K562 (cell line): Measurements from ENCODE around the gene BNIP5. TPM values are rescaled to one million over a fixed set of nuclear protein-coding genes. Genes with fewer than 3 reads are reported as not detected.

ENCODE experiments used
- BACH1 ChIP-seq: fragments of 200-800 bp; sonication (Bioruptor generic); IDR thresholded peaks from 2 replicates; pipeline ENCODE4 v1.6.1; 2016; ENCODE audit warnings: missing genetic modification characterization, missing compliant biosample characterization
- DNMT1 ChIP-seq: fragments of 450-650 bp; IDR thresholded peaks from 2 replicates; pipeline ENCODE4 v1.6.1; 2016; ENCODE audit warnings: antibody characterized with exemption, mild to moderate bottlenecking
- DPF2 ChIP-seq: fragments of 450-650 bp; IDR thresholded peaks from 2 replicates; pipeline ENCODE4 v1.6.1; 2016
- EZH2 ChIP-seq: IDR thresholded peaks from 2 replicates; pipeline ENCODE4 v1.6.1; 2012; ENCODE audit warnings: low read depth, mild to moderate bottlenecking, inconsistent platforms, low read length, borderline replicate concordance
- FOS ChIP-seq: IDR thresholded peaks from 3 replicates; pipeline ENCODE4 v1.6.1; 2011; ENCODE audit not compliant: insufficient read length; ENCODE audit errors: extremely low read depth
- HEY1 ChIP-seq: fragments of 250-450 bp; sonication (Bioruptor Pico); IDR thresholded peaks from 2 replicates; pipeline ENCODE4 v1.5.0; 2020; ENCODE audit warnings: mild to moderate bottlenecking, moderate library complexity, borderline replicate concordance
- HMG20A ChIP-seq: fragments of 450-650 bp; formaldehyde crosslinking; conservative IDR thresholded peaks from 2 replicates; pipeline ENCODE4 v1.4.0; 2020; ENCODE audit warnings: mild to moderate bottlenecking, mixed read lengths
- KAT7 ChIP-seq: sonication (generic); formaldehyde crosslinking; IDR thresholded peaks from 2 replicates; pipeline ENCODE4 v1.8.0; 2022; ENCODE audit warnings: missing genetic modification reagents, mild to moderate bottlenecking, borderline replicate concordance
- KLF6 ChIP-seq: fragments of 250-450 bp; sonication (Bioruptor Pico); IDR thresholded peaks from 2 replicates; pipeline ENCODE4 v1.4.0; 2020; ENCODE audit warnings: mild to moderate bottlenecking, moderate library complexity, borderline replicate concordance
- MTA2 ChIP-seq: fragments of 450-650 bp; IDR thresholded peaks from 2 replicates; pipeline ENCODE4 v1.6.1; 2016; ENCODE audit warnings: low read depth
- OTX1 ChIP-seq: fragments of 450-650 bp; formaldehyde crosslinking; IDR thresholded peaks from 2 replicates; pipeline ENCODE4 v1.4.0; 2022; ENCODE audit warnings: mild to moderate bottlenecking
- RBM15 ChIP-seq: fragments of 200-400 bp; formaldehyde crosslinking; IDR thresholded peaks from 2 replicates; pipeline ENCODE4 v1.6.1; 2018; ENCODE audit warnings: mild to moderate bottlenecking, low read length, moderate library complexity; ENCODE audit not compliant: insufficient read depth
- ZC3H4 ChIP-seq: sonication (generic); formaldehyde crosslinking; IDR thresholded peaks from 2 replicates; pipeline ENCODE4 v1.9.0; 2021; ENCODE audit warnings: missing genetic modification reagents, borderline replicate concordance
- ZNF354B ChIP-seq: fragments of 250-450 bp; sonication (Bioruptor Pico); IDR thresholded peaks from 2 replicates; pipeline ENCODE4 v1.4.0; 2020
- polyA plus RNA-seq, 8 experiments: library from polyadenylated mRNA; depleted of rRNA in 4 of 8; stranded (reverse) in 5 of 8; unstranded in 3 of 8; fragments of >200 nt; fragmentation: Nextera tagmentation in 2 of 8; fragmentation: Illumina TruSeq in 1 of 8; extraction: Ambion mirVana in 2 of 8; extraction: Trizol in 1 of 8; gene quantifications; 2 replicates each; pipeline versions ENCODE4 v1.2.1 to v1.2.3, GENCODE V29; 2011 to 2014; ENCODE audit warnings: inconsistent platforms in 1 of 8, missing spikeins in 1 of 8
- total RNA-seq, 7 experiments: library from RNA; depleted of rRNA in 6 of 7; stranded (reverse); fragments of >200 nt in 6 of 7; fragmentation: Illumina TruSeq in 2 of 7; extraction: Trizol in 2 of 7; gene quantifications; 2 replicates each; pipeline versions ENCODE4 v1.2.1 to v1.2.3, GENCODE V29; 2011 to 2021; ENCODE audit warnings: low replicate concordance in 1 of 7
- TF ChIP-seq, protein P1 (sequence below): IDR thresholded peaks from 2 replicates; pipeline ENCODE4 v1.6.1; 2014; ENCODE audit warnings: antibody characterized with exemption
- TF ChIP-seq, protein P2 (sequence below): fragments of 150-350 bp; IDR thresholded peaks from 2 replicates; pipeline ENCODE4 v1.6.1; 2014; ENCODE audit warnings: low read depth, mild to moderate bottlenecking, low read length, borderline replicate concordance
- TF ChIP-seq, protein P3 (sequence below): IDR thresholded peaks from 2 replicates; pipeline ENCODE4 v1.6.1; 2011; ENCODE audit warnings: borderline replicate concordance, low read depth, mild to moderate bottlenecking, moderate library complexity, low read length; ENCODE audit not compliant: insufficient read depth, poor library complexity, severe bottlenecking
- TF ChIP-seq, protein P4 (sequence below): fragments of 450-650 bp; IDR thresholded peaks from 2 replicates; pipeline ENCODE4 v1.6.1; 2016
- TF ChIP-seq, protein P5 (sequence below): IDR thresholded peaks from 2 replicates; pipeline ENCODE4 v1.6.1; 2011; ENCODE audit not compliant: insufficient read length; ENCODE audit errors: extremely low read depth

BNIP5 gene
- total and polyA plus RNA-seq, 9 of the 15 experiments (the other 6 are each of a cell fraction or from before 2014, with no cell fraction given) = not detected

DNA sequence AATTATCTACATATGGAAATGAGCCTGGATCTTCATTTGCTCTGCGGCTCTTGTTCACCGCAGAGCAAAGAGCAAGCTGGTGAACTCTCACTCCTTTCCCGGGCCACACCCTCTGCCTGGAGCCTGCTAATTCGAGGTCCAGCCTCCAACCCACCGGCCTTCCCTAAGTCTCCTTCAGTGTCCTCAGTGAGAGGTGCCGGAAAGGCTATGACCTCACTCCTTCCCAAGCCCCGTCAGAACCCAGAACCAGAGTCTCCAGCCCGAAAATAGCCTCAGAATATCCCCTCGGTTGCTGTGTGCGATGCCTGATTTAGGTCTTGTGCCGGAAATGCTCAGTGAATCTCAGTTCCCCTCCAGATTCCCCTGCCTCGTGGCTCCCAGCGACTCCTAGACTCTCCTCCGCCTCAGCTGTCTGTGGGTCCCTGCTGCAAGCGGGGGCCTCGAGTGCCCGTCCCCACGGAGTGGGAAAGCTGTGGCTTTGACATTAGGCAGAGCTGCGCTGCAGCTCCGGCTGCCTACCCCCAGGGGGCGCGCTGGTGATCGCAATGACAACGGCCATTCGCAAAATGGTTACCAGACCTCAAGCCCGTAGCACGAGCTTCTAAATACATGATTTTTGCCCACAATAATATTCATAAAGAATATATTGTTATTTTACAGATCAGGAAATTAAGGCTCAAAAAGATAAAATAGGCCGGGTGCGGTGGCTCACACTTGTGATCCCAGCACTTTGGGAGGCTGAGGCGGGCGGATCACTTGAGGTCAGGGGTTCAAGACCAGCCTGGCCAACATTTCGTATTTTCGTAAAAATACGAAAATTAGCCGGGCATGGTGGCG, 4.1 kb upstream of the BNIP5 start (continued):
- no peak for TF ChIP-seq RBM15
- TF ChIP-seq, protein P1, sequence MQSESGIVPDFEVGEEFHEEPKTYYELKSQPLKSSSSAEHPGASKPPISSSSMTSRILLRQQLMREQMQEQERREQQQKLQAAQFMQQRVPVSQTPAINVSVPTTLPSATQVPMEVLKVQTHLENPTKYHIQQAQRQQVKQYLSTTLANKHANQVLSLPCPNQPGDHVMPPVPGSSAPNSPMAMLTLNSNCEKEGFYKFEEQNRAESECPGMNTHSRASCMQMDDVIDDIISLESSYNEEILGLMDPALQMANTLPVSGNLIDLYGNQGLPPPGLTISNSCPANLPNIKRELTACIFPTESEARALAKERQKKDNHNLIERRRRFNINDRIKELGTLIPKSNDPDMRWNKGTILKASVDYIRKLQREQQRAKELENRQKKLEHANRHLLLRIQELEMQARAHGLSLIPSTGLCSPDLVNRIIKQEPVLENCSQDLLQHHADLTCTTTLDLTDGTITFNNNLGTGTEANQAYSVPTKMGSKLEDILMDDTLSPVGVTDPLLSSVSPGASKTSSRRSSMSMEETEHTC = no peak
- no peak for TF ChIP-seq FOS
- no peak for TF ChIP-seq HEY1 (CRISPR knock-in tag)
- no peak for TF ChIP-seq KLF6
- TF ChIP-seq DPF2 = 0 out of 2 replicates have a peak, but pooled peaks have one; percentile 15
- TF ChIP-seq OTX1 = no peak
- no peak for TF ChIP-seq HMG20A (CRISPR knock-in tag)
- TF ChIP-seq, protein P2, sequence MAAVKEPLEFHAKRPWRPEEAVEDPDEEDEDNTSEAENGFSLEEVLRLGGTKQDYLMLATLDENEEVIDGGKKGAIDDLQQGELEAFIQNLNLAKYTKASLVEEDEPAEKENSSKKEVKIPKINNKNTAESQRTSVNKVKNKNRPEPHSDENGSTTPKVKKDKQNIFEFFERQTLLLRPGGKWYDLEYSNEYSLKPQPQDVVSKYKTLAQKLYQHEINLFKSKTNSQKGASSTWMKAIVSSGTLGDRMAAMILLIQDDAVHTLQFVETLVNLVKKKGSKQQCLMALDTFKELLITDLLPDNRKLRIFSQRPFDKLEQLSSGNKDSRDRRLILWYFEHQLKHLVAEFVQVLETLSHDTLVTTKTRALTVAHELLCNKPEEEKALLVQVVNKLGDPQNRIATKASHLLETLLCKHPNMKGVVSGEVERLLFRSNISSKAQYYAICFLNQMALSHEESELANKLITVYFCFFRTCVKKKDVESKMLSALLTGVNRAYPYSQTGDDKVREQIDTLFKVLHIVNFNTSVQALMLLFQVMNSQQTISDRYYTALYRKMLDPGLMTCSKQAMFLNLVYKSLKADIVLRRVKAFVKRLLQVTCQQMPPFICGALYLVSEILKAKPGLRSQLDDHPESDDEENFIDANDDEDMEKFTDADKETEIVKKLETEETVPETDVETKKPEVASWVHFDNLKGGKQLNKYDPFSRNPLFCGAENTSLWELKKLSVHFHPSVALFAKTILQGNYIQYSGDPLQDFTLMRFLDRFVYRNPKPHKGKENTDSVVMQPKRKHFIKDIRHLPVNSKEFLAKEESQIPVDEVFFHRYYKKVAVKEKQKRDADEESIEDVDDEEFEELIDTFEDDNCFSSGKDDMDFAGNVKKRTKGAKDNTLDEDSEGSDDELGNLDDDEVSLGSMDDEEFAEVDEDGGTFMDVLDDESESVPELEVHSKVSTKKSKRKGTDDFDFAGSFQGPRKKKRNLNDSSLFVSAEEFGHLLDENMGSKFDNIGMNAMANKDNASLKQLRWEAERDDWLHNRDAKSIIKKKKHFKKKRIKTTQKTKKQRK = no peak
- TF ChIP-seq DNMT1 = no peak
- no peak for TF ChIP-seq ZC3H4 (CRISPR knock-in tag)
- peak; percentile 10; the same call in 1 of the 2 replicates for TF ChIP-seq KAT7
- no peak for TF ChIP-seq EZH2
- TF ChIP-seq MTA2 = no peak
- TF ChIP-seq, protein P3, sequence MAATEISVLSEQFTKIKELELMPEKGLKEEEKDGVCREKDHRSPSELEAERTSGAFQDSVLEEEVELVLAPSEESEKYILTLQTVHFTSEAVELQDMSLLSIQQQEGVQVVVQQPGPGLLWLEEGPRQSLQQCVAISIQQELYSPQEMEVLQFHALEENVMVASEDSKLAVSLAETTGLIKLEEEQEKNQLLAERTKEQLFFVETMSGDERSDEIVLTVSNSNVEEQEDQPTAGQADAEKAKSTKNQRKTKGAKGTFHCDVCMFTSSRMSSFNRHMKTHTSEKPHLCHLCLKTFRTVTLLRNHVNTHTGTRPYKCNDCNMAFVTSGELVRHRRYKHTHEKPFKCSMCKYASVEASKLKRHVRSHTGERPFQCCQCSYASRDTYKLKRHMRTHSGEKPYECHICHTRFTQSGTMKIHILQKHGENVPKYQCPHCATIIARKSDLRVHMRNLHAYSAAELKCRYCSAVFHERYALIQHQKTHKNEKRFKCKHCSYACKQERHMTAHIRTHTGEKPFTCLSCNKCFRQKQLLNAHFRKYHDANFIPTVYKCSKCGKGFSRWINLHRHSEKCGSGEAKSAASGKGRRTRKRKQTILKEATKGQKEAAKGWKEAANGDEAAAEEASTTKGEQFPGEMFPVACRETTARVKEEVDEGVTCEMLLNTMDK = peak; percentile 62
- TF ChIP-seq ZNF354B (CRISPR knock-in tag) = no peak
- TF ChIP-seq, protein P4, sequence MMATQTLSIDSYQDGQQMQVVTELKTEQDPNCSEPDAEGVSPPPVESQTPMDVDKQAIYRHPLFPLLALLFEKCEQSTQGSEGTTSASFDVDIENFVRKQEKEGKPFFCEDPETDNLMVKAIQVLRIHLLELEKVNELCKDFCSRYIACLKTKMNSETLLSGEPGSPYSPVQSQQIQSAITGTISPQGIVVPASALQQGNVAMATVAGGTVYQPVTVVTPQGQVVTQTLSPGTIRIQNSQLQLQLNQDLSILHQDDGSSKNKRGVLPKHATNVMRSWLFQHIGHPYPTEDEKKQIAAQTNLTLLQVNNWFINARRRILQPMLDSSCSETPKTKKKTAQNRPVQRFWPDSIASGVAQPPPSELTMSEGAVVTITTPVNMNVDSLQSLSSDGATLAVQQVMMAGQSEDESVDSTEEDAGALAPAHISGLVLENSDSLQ = no peak
- TF ChIP-seq, protein P5, sequence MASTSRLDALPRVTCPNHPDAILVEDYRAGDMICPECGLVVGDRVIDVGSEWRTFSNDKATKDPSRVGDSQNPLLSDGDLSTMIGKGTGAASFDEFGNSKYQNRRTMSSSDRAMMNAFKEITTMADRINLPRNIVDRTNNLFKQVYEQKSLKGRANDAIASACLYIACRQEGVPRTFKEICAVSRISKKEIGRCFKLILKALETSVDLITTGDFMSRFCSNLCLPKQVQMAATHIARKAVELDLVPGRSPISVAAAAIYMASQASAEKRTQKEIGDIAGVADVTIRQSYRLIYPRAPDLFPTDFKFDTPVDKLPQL = no peak
- no peak for TF ChIP-seq BACH1
